HG03460 (cell line): ENCODE measurements around the gene WNT8B.

ENCODE experiments used
- ATAC-seq: cut with Tn5 transposase; IDR thresholded peaks from one replicate; pipeline ENCODE4 v1.9.1; 2021; ENCODE audit not compliant: unreplicated experiment

WNT8B gene

GRCh38 chr10:100482834-100483185 lies 20.0 kb downstream of the WNT8B start:
- ATAC-seq = no peak

DNA sequence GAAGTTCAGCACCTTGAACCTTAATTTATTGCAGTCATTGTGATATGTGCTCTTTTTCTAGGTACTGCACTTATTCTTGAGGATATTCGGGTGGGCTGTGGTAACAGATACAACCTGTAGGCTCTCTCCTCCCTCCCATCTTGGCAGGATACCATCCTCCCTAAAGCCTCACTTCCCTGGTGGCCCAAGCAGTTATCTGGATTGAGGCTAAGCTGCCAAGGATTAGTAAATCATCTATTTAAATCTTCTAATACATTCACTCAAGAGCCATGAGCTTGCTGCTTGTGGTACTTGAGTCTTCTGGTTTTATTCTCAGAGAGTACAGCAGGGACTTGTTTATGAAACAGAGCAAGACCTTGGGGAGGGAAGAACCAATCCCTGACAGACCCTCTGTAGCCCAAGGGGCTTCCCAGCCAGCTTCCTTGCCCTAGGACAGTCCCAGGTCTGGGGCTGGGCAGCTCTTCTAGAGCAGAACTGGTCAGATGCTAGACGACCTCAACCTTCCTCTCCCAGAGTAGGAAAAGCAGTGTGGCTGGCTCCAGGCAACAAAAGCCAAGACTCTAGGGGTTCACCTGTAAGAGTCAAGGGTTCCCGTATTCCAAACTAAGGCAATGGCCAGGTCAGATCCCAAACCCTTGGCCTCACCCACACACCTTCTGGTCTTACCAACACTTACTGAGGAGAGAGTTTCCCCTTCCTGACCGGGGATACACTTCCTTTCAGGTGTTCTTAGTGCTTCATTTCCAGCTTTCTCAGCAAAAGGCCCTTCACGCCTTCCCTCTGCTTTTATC lies 21.3 kb downstream of the WNT8B start:
- no peak for ATAC-seq

DNA sequence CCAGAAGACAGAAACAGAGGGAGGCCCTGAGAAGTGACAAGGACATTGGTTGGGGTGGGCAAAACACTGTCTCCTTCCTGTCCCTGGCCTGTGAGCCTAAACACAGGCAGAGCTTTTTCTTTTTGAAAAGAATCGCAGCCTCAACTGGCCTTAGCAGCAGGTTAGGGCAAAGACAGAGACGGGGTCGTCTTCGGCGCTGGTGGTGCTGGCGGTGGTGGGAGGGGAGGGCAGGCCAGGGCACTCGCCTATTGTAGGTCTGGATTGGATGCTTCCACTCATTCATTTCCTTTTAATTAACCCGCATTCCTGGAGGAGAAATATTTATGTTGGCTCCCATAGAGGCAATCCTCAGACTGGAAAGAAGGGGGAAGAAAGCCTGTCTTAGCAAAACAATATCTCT lies 22.6 kb downstream of the WNT8B start:
- ATAC-seq = no peak

DNA sequence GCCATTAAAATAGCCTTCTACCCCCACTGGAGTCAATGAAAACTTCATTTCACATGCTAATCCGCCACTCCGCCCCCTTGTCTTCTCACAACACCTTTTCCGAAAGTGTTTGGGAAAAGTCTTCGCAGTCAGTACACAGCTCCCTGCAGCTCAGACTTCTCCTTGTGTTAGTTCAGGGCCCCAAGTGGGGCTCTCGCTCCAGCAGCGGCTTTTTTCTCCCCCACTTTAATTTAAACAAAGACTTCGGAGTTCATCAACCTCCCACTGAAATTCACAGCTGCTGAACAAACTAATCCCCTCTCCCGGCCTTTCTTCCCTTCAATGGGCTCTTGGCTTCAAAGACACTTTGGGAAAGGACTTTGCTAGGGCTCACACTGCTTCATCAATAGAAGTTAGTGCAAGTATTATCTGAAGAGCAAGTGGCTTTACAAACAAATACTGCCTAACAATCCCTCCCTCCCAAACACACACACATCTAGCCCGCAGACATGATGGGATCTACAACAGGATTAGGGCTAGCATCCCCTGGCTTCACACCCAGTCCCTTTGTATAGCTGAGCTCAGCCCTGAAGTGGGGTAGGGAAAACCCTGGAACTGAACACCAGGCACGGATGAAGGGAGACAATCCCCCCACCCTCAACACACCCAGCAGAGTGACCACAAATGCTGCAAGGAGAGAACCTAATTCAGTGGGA lies 23.1 kb downstream of the WNT8B start:
- no peak for ATAC-seq

DNA sequence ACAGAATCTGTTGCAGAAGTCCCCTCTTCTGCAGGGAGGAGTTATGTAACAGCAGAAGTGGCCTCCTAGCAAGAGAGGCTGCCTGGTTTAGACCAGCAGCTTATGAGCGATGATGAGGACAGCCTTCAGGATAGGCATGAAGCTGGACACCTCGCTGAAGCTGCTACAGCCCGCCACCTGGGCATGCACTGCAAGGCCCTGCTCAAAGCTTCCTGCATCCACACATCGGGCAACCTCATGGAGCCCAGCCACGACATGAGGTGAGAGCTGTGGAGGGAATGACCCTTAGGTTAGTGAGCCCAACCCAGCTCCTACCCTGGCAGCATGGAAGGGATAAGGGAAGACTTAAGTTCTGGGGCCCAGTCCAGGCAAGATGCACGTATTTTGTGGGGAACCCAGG lies 24.7 kb downstream of the WNT8B start:
- ATAC-seq = no peak

DNA sequence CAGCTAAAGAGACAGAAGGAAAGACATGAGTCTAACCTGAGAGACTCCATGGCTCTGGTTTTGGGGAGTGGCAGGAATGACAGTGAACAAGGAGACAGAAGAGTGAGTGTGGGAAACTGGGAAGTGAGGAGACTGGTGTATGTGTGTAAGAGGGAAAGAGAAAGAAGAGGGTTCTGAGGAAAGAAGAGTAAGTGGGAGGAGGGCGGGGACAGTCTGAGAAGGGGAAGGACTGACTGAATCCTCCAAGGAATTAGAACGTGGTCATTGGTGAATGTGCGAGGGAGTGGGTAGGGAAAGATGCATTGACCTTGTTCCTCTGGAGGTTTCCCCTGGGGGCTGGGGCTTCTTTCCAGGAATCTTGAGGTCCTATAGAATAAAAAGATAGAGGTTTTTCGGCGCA lies 26.6 kb downstream of the WNT8B start:
- ATAC-seq = no peak

- ATAC-seq = no peak
These were observed 27.7 kb downstream of the WNT8B start for GRCh38 chr10:100490531-100490930.

DNA sequence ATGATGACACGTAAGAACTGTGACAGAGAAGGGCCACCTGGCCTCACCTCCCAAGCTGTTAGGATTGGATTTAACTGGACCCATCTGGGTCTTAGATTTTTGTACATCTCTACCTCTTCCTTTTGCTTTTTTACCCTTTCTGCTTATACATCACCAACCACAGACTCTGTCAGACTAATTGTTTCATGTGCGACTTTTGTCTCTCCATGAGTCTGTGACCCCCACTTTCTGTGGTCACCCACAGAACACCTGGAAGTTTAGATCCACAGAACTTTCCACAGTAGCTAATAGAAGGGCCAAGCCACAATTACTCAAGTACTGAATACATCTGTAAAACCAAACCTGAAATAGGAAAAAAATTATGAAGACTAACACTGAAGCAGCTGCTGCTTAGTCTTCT lies 33.8 kb downstream of the WNT8B start:
- ATAC-seq = no peak

DNA sequence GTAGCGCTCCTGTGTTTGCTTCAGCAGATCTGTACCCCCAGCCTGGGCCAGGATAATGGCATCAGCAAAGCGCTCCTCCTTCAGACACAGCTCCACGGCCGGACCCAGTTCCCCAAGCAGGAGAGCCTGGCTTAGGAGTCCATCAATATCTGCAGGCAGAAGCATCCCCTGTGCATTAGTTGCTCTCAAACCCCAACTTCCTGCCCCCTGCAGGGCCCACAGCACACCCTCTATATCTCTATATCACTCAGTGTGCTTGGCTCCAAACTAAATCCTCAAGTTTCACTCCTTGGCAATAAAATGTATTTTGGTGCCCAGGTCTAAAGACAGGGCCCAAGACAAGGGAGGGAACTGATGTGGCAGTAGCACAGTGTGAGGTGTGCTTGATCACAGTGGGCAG lies 35.2 kb downstream of the WNT8B start:
- no peak for ATAC-seq

DNA sequence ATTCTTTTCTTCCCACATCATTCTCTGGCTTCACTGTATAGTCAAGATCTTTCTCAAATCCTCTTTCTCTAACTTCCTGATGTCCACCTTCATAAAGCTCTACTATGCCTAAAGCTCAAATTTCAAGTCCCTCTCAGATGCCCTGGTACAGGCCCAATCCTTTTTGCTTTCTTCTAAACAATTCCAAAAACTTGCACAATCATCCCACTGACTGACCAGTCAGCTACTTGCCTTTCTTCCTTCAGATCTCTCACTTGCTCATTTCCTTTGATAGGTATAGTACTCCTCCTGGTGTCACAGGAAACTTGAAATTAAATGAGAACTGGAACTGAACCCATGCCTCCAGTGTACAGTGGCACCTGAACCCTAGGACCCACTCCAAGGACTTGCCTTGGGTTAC lies 38.6 kb downstream of the WNT8B start:
- no peak for ATAC-seq

DNA sequence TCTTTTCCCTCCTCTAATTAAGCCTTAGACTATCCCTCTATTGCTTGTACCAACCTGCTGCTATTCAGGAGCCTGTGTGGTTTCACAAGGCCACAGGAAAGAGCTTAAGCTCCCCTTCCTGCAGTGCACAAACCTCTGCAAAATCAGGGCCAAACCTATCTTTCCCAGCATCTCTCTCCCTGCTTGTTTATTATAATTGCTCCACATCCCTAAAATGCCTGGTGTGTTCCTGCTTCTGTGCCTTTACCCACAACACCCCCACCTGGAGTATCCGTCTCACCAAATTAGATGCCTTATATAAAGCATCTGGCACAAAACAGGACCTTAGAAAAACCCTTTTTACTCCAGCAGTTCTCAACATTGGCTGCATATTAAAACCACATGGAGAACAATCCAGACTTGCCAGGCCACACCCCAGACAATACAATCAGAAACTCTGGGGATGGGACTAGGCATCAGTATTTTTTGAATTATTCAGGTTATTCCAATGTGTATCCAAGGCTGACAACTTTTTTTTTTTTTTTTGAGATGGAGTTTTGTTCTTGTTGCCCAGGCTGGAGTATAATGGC lies 40.2 kb downstream of the WNT8B start:
- ATAC-seq = no peak

DNA sequence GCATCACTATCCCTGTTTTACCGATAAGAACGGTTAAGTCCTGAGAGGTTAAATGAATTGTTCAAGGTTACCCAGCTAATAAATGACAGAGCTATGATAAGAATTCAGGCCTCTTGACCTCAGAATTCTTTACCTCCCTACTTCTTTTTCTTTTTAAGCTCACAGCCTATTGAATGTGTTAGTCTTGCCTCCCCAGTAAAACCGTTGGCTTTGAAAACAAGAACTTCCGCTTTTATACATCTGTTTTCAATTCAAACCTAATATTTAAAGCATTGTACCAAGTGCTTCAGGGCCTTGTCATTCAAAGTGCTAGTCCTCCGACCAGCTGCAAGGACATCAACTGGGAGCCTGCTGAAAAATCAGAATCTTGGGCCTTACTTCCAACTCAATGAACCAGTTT lies 41.3 kb downstream of the WNT8B start:
- no peak for ATAC-seq

GRCh38 chr10:100505164-100505563 lies 42.4 kb downstream of the WNT8B start:
- no peak for ATAC-seq

GRCh38 chr10:100506596-100507356 lies 44.0 kb downstream of the WNT8B start:
- no peak for ATAC-seq

GRCh38 chr10:100507357-100507732 lies 44.5 kb downstream of the WNT8B start:
- ATAC-seq = no peak

DNA sequence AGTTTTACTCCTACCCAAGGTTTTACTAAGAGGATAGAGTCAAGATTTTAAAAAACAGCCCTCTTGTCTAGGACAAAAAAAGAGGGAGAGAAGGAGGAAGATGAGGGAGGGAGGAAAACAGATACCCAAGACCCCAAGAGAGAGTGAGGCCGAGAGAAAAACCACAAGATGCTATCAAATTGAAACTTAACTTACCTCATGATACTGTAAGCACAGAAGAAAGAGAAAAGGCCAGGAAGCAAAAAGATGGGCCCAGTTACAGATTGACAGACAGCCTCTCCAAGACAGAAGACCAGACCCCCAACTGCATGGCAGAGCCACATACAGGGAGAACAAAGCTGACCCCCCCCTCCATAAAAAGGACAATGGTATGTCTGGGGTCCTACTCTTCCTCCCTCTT lies 45.5 kb downstream of the WNT8B start:
- no peak for ATAC-seq

- ATAC-seq = no peak
These were observed 45.9 kb downstream of the WNT8B start for GRCh38 chr10:100508691-100509150.

DNA sequence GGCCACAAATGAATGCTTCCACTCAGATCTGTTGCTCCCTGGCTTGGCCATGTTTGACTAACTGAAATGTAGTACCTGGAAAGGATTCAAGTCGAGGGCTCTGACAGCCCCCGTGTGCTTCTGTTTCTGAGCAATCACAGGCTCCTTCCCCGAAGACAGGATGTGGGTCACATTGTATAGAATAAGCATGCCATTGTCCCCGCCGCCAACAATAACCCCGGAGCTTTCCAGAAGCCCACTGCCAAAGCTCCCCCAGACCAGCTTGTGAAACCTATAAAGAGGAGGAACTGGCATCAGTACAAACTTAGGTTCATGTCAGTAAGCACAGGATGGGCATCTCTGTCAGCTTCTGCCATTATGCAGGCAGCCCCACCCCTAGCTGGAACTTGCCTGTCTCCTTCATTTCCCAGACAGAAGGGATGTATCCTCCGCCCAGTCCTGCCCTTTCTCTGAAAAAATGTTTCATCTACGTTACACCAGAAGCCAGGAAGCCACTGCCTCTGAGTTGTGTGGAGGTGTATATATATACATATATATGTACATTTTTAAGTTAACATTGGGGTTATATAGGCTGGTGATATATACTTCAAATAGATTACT lies 46.5 kb downstream of the WNT8B start:
- no peak for ATAC-seq

DNA sequence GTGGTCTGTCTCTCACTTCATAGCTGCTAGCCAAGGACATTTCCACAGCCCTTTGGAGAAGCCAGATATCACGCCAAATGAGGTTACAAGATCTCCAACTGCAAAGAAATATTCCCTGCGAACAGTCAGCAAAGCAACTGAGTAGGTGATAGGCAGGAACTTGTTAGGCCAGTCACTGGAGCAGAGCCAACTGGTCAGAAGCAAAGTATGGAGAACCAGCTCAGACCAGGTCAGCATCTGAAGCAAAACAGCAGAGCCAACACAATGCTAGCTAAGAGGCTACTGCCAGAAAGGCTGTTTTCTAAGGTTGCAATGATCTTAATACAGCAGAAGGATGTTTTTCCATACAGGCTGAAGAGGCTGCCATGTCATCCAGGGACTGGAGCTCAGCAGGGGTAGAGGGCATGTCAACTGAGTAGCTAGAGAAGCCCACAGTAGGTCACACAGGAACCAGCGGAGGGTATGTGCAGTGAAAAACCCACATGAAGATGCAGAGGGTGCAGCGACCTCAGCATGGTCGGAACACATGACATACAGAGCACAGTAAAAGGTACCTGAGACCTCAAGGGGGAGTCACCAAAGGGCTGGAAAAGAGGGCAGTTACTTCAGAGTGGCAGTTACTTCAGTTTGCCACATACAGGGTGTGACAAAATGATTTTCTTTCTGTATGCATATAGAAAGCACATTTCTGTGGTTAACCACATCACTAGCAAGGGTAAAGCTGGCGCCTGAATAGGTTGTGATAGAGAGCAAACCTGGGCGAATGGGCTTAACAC lies 47.9 kb downstream of the WNT8B start:
- no peak for ATAC-seq

- no peak for ATAC-seq
These were observed 52.8 kb downstream of the WNT8B start for GRCh38 chr10:100515612-100516011.
